ENCODE data around the gene PGD.

GRCh38 chr1:10428984-10429383 lies 30.1 kb downstream of the PGD start:
- TF ChIP-seq SNAI2 (CRISPR knock-in tag; IDR thresholded peaks at IDR 0.05) (no peak), ZFP3 (CRISPR knock-in tag; IDR thresholded peaks at IDR 0.05) (no peak)
